GM12878 (cell line): Measurements from ENCODE around the gene CD164. TPM values are rescaled to one million over a fixed set of nuclear protein-coding genes. Genes with fewer than 3 reads are reported as not detected.

ENCODE experiments used
- ATAC-seq: fragments of 200-7000 bp; cut with Tn5 transposase; 3 replicates; pipeline ENCODE4 v1.9.1; 2020; ENCODE audit warnings: mild to moderate bottlenecking, moderate library complexity
- BruUV-seq: library from RNA; stranded (reverse); fragments of 400-500 nt; replicated peaks from 2 replicates; lab custom pipeline; 2021; lab: Mats Ljungman, UMichigan
- CTCF ChIA-PET: fragments of 300-600 bp; sonication (Branson Sonifier 250); formaldehyde crosslinking; extraction: SDS; loops from one replicate; lab custom pipeline; 2021; ENCODE audit warnings: inconsistent platforms; lab: Yijun Ruan, JAX
- POLR2A ChIA-PET: fragments of 350-600 bp; formaldehyde crosslinking; extraction: SDS; loops from one replicate; lab custom pipeline; 2021; ENCODE audit warnings: inconsistent platforms; lab: Charles Lee
- RAD21 ChIA-PET: fragments of 300-600 bp; sonication (Branson Sonifier 250); formaldehyde crosslinking; loops from one replicate; lab custom pipeline; 2023; ENCODE audit warnings: antibody characterized with exemption; ENCODE audit not compliant: unreplicated experiment; lab: Charles Lee
- SMC1A ChIA-PET: fragments of 300-600 bp; sonication (Branson Sonifier 250); formaldehyde crosslinking; loops from one replicate; lab custom pipeline; 2023; ENCODE audit not compliant: unreplicated experiment, uncharacterized antibody; lab: Charles Lee
- DNase-seq: peaks from one replicate; pipeline ENCODE4 v3.0.0-alpha.2; 2011; ENCODE audit warnings: low read depth, low spot score
- FAIRE-seq: peaks from 3 replicates; lab custom pipeline; 2011; peaks lifted over from hg19 to GRCh38; lab: Jason Lieb, UNC
- H2AFZ ChIP-seq: 2 replicates; pipeline ENCODE4 v1.6.0; 2011; ENCODE audit warnings: low read depth, low read length, control low read depth; ENCODE audit not compliant: control insufficient read depth
- H3K27ac ChIP-seq: 2 replicates; pipeline ENCODE4 v1.5.1; 2011; ENCODE audit warnings: control low read depth; ENCODE audit not compliant: control insufficient read depth, insufficient read depth
- H3K27me3 ChIP-seq, 2 experiments: replicated peaks in 1 of 2; 2 replicates each; pipeline versions ENCODE4 v1.6.0 to v1.6.1; 2011; ENCODE audit warnings: low read length in 1 of 2; ENCODE audit not compliant: control insufficient read depth in 2 of 2, insufficient read depth in 2 of 2
- H3K36me3 ChIP-seq, 2 experiments: 2 replicates each; pipeline ENCODE4 v1.5.1; 2011; ENCODE audit warnings: low read length in 1 of 2; ENCODE audit not compliant: control insufficient read depth in 2 of 2, insufficient read depth in 2 of 2
- H3K4me1 ChIP-seq: 2 replicates; pipeline ENCODE4 v1.6.1; 2011; ENCODE audit warnings: mild to moderate bottlenecking, low read length, moderate library complexity, mixed read lengths; ENCODE audit not compliant: control insufficient read depth, insufficient read depth
- H3K4me2 ChIP-seq: 2 replicates; pipeline ENCODE4 v1.6.0; 2011; ENCODE audit warnings: control low read depth; ENCODE audit not compliant: control insufficient read depth, insufficient read depth
- H3K4me3 ChIP-seq: fragments of 200-600 bp; sonication (generic); 2 replicates; pipeline ENCODE4 v1.5.1; 2016
- H3K79me2 ChIP-seq: 2 replicates; pipeline ENCODE4 v1.6.0; 2011; ENCODE audit warnings: low read length; ENCODE audit not compliant: control insufficient read depth, insufficient read depth
- H3K9ac ChIP-seq: 2 replicates; pipeline ENCODE4 v1.8.0; 2011; ENCODE audit warnings: low read length, control low read depth, mixed read lengths; ENCODE audit not compliant: control insufficient read depth, insufficient read depth
- H3K9me3 ChIP-seq: replicated peaks from 3 replicates; pipeline ENCODE4 v1.5.1; 2011; ENCODE audit warnings: mild to moderate bottlenecking, low read length; ENCODE audit not compliant: control insufficient read depth, insufficient read depth
- H4K20me1 ChIP-seq: 2 replicates; pipeline ENCODE4 v1.6.0; 2011; ENCODE audit not compliant: control insufficient read depth, insufficient read depth
- CBFB ChIP-seq: IDR thresholded peaks from 2 replicates; pipeline ENCODE4 v1.6.1; 2016; ENCODE audit warnings: antibody characterized with exemption, low read depth
- CREB1 ChIP-seq: IDR thresholded peaks from 2 replicates; pipeline ENCODE4 v1.6.1; 2012; ENCODE audit warnings: low read depth, mild to moderate bottlenecking, inconsistent platforms
- DPF2 ChIP-seq: fragments of 450-650 bp; IDR thresholded peaks from 2 replicates; pipeline ENCODE4 v1.6.1; 2017; ENCODE audit warnings: mild to moderate bottlenecking
- GATAD2B ChIP-seq: fragments of 450-650 bp; conservative IDR thresholded peaks from 2 replicates; pipeline ENCODE4 v1.6.1; 2017; ENCODE audit warnings: low read depth, mild to moderate bottlenecking, moderate library complexity
- MEF2B ChIP-seq: fragments of 450-650 bp; IDR thresholded peaks from 2 replicates; pipeline ENCODE4 v1.6.1; 2018; ENCODE audit warnings: mild to moderate bottlenecking, moderate library complexity; ENCODE audit not compliant: partially characterized antibody, poor library complexity, severe bottlenecking
- NBN ChIP-seq: fragments of 450-650 bp; IDR thresholded peaks from 2 replicates; pipeline ENCODE4 v1.6.1; 2016
- POU2F2 ChIP-seq: IDR thresholded peaks from 3 replicates; pipeline ENCODE4 v1.6.1; 2011; ENCODE audit warnings: low read depth, mild to moderate bottlenecking, low read length, borderline replicate concordance
- SMARCA5 ChIP-seq: fragments of 450-650 bp; IDR thresholded peaks from 2 replicates; pipeline ENCODE4 v1.6.1; 2017; ENCODE audit warnings: mild to moderate bottlenecking
- SP1 ChIP-seq: IDR thresholded peaks from one replicate; pipeline ENCODE4 v1.6.1; 2011; ENCODE audit warnings: low read depth, low read length
- SREBF1 ChIP-seq: IDR thresholded peaks from 2 replicates; pipeline ENCODE4 v1.6.1; 2012; ENCODE audit warnings: mild to moderate bottlenecking, low read length
- TAF1 ChIP-seq: IDR thresholded peaks from 2 replicates; pipeline ENCODE4 v1.6.1; 2011; ENCODE audit warnings: mild to moderate bottlenecking, low read depth, low read length, borderline replicate concordance
- TBL1XR1 ChIP-seq: IDR thresholded peaks from 2 replicates; pipeline ENCODE4 v1.6.1; 2012; ENCODE audit warnings: low read depth, low read length, improper control_type of control experiment
- TCF7 ChIP-seq: IDR thresholded peaks from 2 replicates; pipeline ENCODE4 v1.6.1; 2014; ENCODE audit warnings: antibody characterized with exemption, borderline replicate concordance
- YY1 ChIP-seq: IDR thresholded peaks from 2 replicates; pipeline ENCODE4 v1.6.1; 2011; ENCODE audit warnings: low read depth, mild to moderate bottlenecking, low read length
- WGBS: methylation state at CpG from one replicate; pipeline ENCODE4 v1.1.6; 2016; ENCODE audit warnings: low lambda C conversion rate; ENCODE audit not compliant: insufficient replicate concordance, insufficient coverage; ENCODE audit errors: missing lambda C conversion rate; 5-methylcytosine and 5-hydroxymethylcytosine counted together
- in situ Hi-C: fragments of 300-500 bp; cut with MboI; formaldehyde crosslinking; loops from 9 replicates; pipeline ENCODE4 v1.14.3; 2018; ENCODE audit warnings: mixed read lengths
- intact Hi-C: fragments of 100-400 bp; cut with micrococcal nuclease; formaldehyde crosslinking; loops from one replicate; pipeline ENCODE4 v1.14.2; 2022; ENCODE audit not compliant: unreplicated experiment
- polyA plus RNA-seq, 11 experiments: library from polyadenylated mRNA; depleted of rRNA in 4 of 11; unstranded in 6 of 11; stranded (reverse) in 5 of 11; fragments of >200 nt; fragmentation: Nextera tagmentation in 4 of 11; fragmentation: Illumina TruSeq in 1 of 11; extraction: Ambion mirVana in 4 of 11; extraction: Trizol in 1 of 11; gene quantifications; 1 replicate in 1 of 11; 2 replicates in 10 of 11; pipeline versions ENCODE4 v1.2.1 to v1.2.3, GENCODE V29; 2011 to 2016; ENCODE audit warnings: inconsistent platforms in 2 of 11, missing spikeins in 2 of 11, low read depth in 1 of 11
- total RNA-seq, 4 experiments: library from RNA; depleted of rRNA in 3 of 4; stranded (reverse); fragments of >200 nt in 3 of 4; fragmentation: Illumina TruSeq in 1 of 4; extraction: Trizol in 1 of 4; gene quantifications; 2 replicates each; pipeline versions ENCODE4 v1.2.1 to v1.2.3, GENCODE V29; 2013 to 2021
- TF ChIP-seq, protein P1 (sequence below): IDR thresholded peaks from 2 replicates; pipeline ENCODE4 v1.6.1; 2011; ENCODE audit warnings: mild to moderate bottlenecking, low read depth, low read length, moderate library complexity; ENCODE audit not compliant: insufficient replicate concordance
- TF ChIP-seq, protein P2 (sequence below): fragments of 450-650 bp; IDR thresholded peaks from 2 replicates; pipeline ENCODE4 v1.6.1; 2017; ENCODE audit warnings: mild to moderate bottlenecking, moderate library complexity
- TF ChIP-seq, protein P3 (sequence below): fragments of 450-650 bp; formaldehyde crosslinking; IDR thresholded peaks from 2 replicates; pipeline ENCODE4 v1.4.0; 2020; ENCODE audit warnings: mild to moderate bottlenecking, moderate library complexity

CD164 gene
- total and polyA plus RNA-seq, 10 of the 15 experiments (the other 5 are each of a cell fraction or from before 2014, with no cell fraction given): 145 to 447 (median 211) TPM

DNA sequence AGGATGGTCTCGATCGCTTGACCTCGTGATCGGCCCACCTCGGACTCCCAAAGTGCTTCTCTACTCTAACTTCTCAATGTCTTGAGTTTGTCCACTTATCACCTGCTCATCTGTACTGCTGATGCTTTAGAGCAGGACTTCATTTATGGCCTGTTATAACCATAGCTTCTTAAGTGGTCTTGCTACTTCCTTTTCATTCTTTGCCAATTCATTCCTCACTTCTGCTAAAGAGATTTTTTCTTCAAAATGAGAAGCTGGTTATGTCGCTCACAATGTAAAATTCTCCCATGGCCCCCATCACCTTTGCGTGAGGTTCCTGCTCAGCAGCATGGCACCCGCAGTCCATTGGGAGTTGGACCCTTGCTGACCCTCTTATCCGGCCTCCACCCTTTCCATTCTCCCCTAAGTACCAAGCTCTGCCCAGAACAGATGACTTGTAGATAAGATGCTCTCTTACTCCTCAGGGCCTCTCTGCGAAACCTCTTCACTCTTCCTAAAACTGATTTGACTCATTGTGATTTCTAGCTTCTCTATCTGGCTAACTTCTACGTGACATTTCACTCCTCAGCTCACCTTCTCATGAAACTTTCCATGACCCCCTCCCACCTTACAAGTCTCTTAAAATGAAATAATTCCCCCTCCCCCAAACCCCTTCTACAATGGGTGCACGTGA, 13.9 kb upstream of the CD164 start:
- DNase-seq (no peak), ATAC-seq (no peak), FAIRE-seq (no peak)
- peak overlapping the region; percentile 5; the same call in 1 of the 2 replicates for H2AFZ ChIP-seq
- H3K27ac ChIP-seq: no peak overlapping the region
- CTCF ChIA-PET: interaction anchor here (0.7 to 0.9 kb wide), 2 partner anchors 11 to 208 kb away, joined by 3 read pairs; no protein-coding TSS in a partner anchor
- no peak overlapping the region for H3K4me2 ChIP-seq
- intact Hi-C loops: no loop called here
- H3K36me3 ChIP-seq: no peaks in the 10 kb centered on the region
- in situ Hi-C loops: no loop called here
- no peaks in the 10 kb centered on the region for H4K20me1 ChIP-seq
- no TSS peak for BruUV-seq
- H3K9me3 ChIP-seq: no peaks in the 10 kb centered on the region
- H3K9ac ChIP-seq: no peak overlapping the region
- POLR2A ChIA-PET: no interaction called here
- H3K4me1 ChIP-seq: peaks cover 3% of the 10 kb centered on the region; the same call in 1 of the 2 replicates
- WGBS: 51% methylated on average over 12 of the region's 12 CpGs
- no peaks in the 10 kb centered on the region for H3K79me2 ChIP-seq
- SMC1A ChIA-PET: interaction anchor here (0.9 to 1.5 kb wide), 2 partner anchors 15 to 40 kb away, joined by 3 to 6 read pairs; no protein-coding TSS in a partner anchor
- no peaks in the 10 kb centered on the region for H3K27me3 ChIP-seq
- no peak overlapping the region for H3K4me3 ChIP-seq
- RAD21 ChIA-PET: interaction anchor here (0.7 kb wide), 1 partner anchor 56 kb away, joined by 3 read pairs; no protein-coding TSS in a partner anchor
- TF ChIP-seq TAF1 (no peak), SMARCA5 (no peak), TCF7 (no peak), MEF2B (no peak), DPF2 (no peak), CREB1 (no peak), GATAD2B (no peak), CBFB (no peak), POU2F2 (no peak), NBN (no peak), YY1 (no peak), SREBF1 (no peak), SP1 (no peak), TBL1XR1 (no peak)
- TF ChIP-seq, protein P1, sequence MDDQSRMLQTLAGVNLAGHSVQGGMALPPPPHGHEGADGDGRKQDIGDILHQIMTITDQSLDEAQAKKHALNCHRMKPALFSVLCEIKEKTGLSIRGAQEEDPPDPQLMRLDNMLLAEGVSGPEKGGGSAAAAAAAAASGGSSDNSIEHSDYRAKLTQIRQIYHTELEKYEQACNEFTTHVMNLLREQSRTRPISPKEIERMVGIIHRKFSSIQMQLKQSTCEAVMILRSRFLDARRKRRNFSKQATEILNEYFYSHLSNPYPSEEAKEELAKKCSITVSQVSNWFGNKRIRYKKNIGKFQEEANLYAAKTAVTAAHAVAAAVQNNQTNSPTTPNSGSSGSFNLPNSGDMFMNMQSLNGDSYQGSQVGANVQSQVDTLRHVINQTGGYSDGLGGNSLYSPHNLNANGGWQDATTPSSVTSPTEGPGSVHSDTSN: no peak
- TF ChIP-seq, protein P2, sequence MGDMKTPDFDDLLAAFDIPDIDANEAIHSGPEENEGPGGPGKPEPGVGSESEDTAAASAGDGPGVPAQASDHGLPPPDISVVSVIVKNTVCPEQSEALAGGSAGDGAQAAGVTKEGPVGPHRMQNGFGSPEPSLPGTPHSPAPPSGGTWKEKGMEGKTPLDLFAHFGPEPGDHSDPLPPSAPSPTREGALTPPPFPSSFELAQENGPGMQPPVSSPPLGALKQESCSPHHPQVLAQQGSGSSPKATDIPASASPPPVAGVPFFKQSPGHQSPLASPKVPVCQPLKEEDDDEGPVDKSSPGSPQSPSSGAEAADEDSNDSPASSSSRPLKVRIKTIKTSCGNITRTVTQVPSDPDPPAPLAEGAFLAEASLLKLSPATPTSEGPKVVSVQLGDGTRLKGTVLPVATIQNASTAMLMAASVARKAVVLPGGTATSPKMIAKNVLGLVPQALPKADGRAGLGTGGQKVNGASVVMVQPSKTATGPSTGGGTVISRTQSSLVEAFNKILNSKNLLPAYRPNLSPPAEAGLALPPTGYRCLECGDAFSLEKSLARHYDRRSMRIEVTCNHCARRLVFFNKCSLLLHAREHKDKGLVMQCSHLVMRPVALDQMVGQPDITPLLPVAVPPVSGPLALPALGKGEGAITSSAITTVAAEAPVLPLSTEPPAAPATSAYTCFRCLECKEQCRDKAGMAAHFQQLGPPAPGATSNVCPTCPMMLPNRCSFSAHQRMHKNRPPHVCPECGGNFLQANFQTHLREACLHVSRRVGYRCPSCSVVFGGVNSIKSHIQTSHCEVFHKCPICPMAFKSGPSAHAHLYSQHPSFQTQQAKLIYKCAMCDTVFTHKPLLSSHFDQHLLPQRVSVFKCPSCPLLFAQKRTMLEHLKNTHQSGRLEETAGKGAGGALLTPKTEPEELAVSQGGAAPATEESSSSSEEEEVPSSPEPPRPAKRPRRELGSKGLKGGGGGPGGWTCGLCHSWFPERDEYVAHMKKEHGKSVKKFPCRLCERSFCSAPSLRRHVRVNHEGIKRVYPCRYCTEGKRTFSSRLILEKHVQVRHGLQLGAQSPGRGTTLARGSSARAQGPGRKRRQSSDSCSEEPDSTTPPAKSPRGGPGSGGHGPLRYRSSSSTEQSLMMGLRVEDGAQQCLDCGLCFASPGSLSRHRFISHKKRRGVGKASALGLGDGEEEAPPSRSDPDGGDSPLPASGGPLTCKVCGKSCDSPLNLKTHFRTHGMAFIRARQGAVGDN: no peak
- TF ChIP-seq, protein P3, sequence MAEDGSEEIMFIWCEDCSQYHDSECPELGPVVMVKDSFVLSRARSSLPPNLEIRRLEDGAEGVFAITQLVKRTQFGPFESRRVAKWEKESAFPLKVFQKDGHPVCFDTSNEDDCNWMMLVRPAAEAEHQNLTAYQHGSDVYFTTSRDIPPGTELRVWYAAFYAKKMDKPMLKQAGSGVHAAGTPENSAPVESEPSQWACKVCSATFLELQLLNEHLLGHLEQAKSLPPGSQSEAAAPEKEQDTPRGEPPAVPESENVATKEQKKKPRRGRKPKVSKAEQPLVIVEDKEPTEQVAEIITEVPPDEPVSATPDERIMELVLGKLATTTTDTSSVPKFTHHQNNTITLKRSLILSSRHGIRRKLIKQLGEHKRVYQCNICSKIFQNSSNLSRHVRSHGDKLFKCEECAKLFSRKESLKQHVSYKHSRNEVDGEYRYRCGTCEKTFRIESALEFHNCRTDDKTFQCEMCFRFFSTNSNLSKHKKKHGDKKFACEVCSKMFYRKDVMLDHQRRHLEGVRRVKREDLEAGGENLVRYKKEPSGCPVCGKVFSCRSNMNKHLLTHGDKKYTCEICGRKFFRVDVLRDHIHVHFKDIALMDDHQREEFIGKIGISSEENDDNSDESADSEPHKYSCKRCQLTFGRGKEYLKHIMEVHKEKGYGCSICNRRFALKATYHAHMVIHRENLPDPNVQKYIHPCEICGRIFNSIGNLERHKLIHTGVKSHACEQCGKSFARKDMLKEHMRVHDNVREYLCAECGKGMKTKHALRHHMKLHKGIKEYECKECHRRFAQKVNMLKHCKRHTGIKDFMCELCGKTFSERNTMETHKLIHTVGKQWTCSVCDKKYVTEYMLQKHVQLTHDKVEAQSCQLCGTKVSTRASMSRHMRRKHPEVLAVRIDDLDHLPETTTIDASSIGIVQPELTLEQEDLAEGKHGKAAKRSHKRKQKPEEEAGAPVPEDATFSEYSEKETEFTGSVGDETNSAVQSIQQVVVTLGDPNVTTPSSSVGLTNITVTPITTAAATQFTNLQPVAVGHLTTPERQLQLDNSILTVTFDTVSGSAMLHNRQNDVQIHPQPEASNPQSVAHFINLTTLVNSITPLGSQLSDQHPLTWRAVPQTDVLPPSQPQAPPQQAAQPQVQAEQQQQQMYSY (CRISPR knock-in tag): no peak
